ENCODE data around the gene AGMO. TPM values are rescaled to one million over a fixed set of nuclear protein-coding genes. Genes with fewer than 3 reads are reported as not detected.

The AGMO gene
- total RNA-seq, 4 donors from 2014 or later: 0.11 to 0.55 TPM; not detected in 2

DNA sequence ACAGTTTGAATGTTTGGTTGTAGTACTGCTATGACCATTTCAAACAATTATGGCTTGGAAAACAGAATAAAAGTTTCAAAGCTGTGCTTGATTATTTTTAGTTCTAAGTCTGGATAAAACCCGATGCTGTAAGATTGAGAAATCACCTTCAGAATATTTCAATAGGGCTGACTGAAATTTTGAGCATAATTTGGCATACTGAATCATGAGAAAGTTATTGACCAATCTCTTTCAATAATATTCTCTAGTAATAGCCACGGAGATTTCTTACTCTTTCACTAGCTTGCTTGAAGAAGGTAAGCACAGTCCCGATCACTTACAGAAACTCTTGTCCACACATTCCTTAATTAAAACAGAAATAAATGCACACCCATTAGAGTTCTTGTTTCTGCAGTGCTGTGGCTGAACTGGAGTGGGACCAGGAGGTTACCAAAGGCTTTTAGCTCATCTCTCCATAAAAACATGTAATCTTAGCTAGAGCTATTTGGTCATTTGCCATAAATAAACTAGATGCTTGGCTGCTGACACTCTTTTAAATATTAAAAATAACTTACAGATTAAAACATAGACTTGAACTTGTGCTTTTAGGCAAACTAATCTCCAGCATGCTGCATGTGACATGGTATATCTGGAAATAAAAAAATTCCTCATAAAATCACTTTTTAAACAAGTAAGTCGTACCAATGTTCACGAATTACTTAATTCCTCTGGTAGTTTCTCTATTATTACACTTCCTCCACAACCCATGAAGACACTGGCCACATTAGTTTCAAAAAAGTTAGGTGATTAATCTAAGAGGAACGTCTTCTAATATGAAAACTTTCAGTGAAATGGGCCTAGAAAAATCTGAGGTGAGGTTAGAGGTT lies 97.8 kb downstream of the AGMO start:
- ATAC-seq: peak; percentile 58 to 62
- no peak for TF ChIP-seq POLR2A (IDR thresholded peaks at IDR 0.05)
- TF ChIP-seq, protein P1, sequence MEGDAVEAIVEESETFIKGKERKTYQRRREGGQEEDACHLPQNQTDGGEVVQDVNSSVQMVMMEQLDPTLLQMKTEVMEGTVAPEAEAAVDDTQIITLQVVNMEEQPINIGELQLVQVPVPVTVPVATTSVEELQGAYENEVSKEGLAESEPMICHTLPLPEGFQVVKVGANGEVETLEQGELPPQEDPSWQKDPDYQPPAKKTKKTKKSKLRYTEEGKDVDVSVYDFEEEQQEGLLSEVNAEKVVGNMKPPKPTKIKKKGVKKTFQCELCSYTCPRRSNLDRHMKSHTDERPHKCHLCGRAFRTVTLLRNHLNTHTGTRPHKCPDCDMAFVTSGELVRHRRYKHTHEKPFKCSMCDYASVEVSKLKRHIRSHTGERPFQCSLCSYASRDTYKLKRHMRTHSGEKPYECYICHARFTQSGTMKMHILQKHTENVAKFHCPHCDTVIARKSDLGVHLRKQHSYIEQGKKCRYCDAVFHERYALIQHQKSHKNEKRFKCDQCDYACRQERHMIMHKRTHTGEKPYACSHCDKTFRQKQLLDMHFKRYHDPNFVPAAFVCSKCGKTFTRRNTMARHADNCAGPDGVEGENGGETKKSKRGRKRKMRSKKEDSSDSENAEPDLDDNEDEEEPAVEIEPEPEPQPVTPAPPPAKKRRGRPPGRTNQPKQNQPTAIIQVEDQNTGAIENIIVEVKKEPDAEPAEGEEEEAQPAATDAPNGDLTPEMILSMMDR (IDR thresholded peaks at IDR 0.05 in 4 of 5, conservative IDR thresholded peaks at IDR 0.05 in 1 of 5): no peak
- intact Hi-C loops (cut with DNase I; ENCODE audit: low total_unique reads): no loop called here
- Histone ChIP-seq H3K27ac (peak overlapping the region; percentile 15 to 62 (median 41)), H3K4me3 (no peak overlapping the region), H3K27me3 (no peaks in the 10 kb centered on the region), H3K9me3 (no peaks in the 10 kb centered on the region), H3K36me3 (no peaks in the 10 kb centered on the region), H3K4me1 (peaks cover 0 to 15% of the 10 kb centered on the region in 2 donors)
- DNase-seq: no peak
- in situ Hi-C loops (cut with MboI; ENCODE audit: low sequenced_read_pairs in 4 of 4): no loop called here

DNA sequence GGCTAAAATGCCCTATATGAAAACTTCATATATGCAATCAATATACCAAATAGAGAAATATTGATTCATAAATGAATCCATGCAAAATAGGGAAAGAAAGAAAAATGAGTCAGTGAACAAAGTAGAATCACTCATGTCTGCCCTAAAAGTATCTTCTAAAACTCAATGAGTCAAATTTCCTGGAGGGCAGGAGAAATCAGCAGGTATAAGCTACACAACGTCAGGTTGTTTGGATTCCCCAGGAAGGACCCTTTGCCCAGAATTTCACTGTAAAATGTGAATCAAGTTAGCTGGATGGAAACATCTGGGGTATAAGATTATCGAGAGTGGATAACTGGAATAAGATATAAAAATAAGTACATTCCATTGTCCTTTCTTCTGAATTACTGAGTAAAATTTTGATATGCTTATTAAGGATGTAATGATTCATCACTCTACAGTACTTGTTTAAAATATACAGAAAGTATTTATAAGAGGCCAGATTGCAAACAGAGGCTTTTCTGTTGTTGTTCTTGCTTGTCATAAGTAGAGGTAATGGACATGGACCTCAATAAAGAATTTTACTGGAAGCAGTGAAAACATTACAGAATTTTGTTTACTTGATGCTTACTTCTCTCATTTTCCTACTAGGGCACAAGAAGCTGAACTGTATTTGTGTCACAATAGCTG lies 99.0 kb downstream of the AGMO start:
- in situ Hi-C loops (cut with MboI; ENCODE audit: low sequenced_read_pairs in 4 of 4) (no loop called here), intact Hi-C loops (cut with DNase I; ENCODE audit: low total_unique reads) (no loop called here)
- Histone ChIP-seq H3K27ac (peak overlapping the region in 1 of 4 donors; percentile 62), H3K9me3 (no peaks in the 10 kb centered on the region), H3K36me3 (no peaks in the 10 kb centered on the region), H3K4me3 (no peak overlapping the region), H3K4me1 (peaks cover 0 to 24% of the 10 kb centered on the region in 2 donors), H3K27me3 (no peaks in the 10 kb centered on the region)
- ATAC-seq (no peak), DNase-seq (no peak)
- TF ChIP-seq, protein P1 (IDR thresholded peaks at IDR 0.05 in 4 of 5, conservative IDR thresholded peaks at IDR 0.05 in 1 of 5): no peak
- TF ChIP-seq POLR2A (IDR thresholded peaks at IDR 0.05): no peak

DNA sequence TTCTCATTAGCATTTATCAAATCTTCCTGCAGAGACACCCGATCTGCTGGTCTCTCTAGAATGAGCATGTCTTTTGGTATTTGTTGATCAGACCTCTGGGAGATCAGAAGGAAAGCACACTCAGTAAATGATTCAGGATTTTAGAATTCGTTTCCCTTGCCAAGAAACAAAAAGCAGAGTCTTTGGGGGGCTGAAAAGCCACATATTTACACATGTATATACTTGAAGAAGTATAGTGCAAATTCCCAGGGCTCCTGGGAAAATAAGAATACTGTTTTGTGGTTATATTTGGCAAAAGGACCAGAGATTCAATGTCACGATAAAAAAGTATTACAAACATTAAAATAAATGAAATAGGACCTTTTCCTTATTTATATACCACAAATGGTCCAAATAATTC lies 100.2 kb downstream of the AGMO start:
- no peak for ATAC-seq
- in situ Hi-C loops (cut with MboI; ENCODE audit: low sequenced_read_pairs in 4 of 4): no loop called here
- DNase-seq: no peak
- H3K27ac ChIP-seq: peak overlapping the region in 1 of 4 donors; percentile 37
- no peaks in the 10 kb centered on the region for H3K36me3 ChIP-seq
- TF ChIP-seq POLR2A (IDR thresholded peaks at IDR 0.05): no peak
- TF ChIP-seq, protein P1 (IDR thresholded peaks at IDR 0.05 in 4 of 5, conservative IDR thresholded peaks at IDR 0.05 in 1 of 5): no peak
- no peaks in the 10 kb centered on the region for H3K9me3 ChIP-seq
- intact Hi-C loops (cut with DNase I; ENCODE audit: low total_unique reads): no loop called here
- H3K4me1 ChIP-seq: peaks cover 0 to 24% of the 10 kb centered on the region in 2 donors
- no peaks in the 10 kb centered on the region for H3K27me3 ChIP-seq
- H3K4me3 ChIP-seq: no peak overlapping the region

DNA sequence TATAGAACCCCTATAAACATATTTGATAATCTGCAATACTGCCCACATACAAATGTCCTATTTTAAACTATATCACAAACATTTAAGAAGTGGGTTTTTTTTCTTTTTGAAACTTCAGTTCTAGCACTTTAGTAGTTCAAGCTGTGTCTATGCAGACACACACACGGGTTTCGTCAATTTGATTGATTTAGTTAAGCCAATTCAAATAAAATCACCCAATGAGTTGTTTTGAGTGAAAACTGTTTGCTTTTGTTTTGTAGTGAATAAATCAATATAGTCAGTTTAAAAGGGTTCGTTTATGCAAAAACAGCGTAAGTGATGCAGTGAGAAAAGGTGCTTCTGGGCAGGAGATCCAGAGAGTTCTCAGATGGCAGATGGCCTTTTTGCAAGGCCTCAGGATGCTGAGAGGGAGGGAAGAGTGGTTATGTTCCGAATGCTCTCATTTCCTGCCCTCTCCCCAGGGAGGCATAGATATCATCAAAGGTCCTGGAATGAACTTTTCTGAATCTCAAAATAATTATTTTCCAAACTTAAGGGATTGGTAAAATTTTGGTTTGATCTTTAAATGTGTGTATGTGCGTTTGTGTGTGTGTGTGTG lies 102.7 kb downstream of the AGMO start:
- no peaks in the 10 kb centered on the region for H3K9me3 ChIP-seq
- H3K4me1 ChIP-seq: peaks cover 0 to 20% of the 10 kb centered on the region in 2 donors
- ATAC-seq (peak in 1 of 2 donors; percentile 53), DNase-seq (peak in 1 of 2 donors; percentile 23)
- peak overlapping the region in 1 of 4 donors; percentile 30 for H3K27ac ChIP-seq
- in situ Hi-C loops (cut with MboI; ENCODE audit: low sequenced_read_pairs in 4 of 4) (no loop called here), intact Hi-C loops (cut with DNase I; ENCODE audit: low total_unique reads) (no loop called here)
- no peaks in the 10 kb centered on the region for H3K36me3 ChIP-seq
- no peaks in the 10 kb centered on the region for H3K27me3 ChIP-seq
- H3K4me3 ChIP-seq: no peak overlapping the region
- TF ChIP-seq, protein P1 (IDR thresholded peaks at IDR 0.05 in 4 of 5, conservative IDR thresholded peaks at IDR 0.05 in 1 of 5): no peak
- no peak for TF ChIP-seq POLR2A (IDR thresholded peaks at IDR 0.05)
